ENCODE measurements around the gene SLC7A7.

SLC7A7 gene

GRCh38 chr14:22774011-22774706, 41.1 kb downstream of the SLC7A7 start:
- Histone ChIP-seq H3K4me3 (ENCODE audit: low read depth, low read length) (no peak overlapping the region), H3K9me3 (ENCODE audit: control insufficient read depth, insufficient read depth, low read depth, low read length) (no peaks in the 10 kb centered on the region), H3K27ac (ENCODE audit: extremely low read depth, low read depth, low read length) (no peak overlapping the region), H3K36me3 (ENCODE audit: control insufficient read depth in 2 of 2, insufficient read depth in 1 of 2, low read length in 2 of 2) (peaks cover 26 to 55% of the 10 kb centered on the region in 2 experiments), H3K4me1 (ENCODE audit: control insufficient read depth, insufficient read depth, low read length) (no peaks in the 10 kb centered on the region)
- ChIA-PET CTCF (interaction anchor here (0.7 to 1.8 kb wide), 8 partner anchors 8 to 217 kb away, joined by 3 to 14 read pairs (median 4); no protein-coding TSS in a partner anchor), POLR2A (interaction anchor here (0.6 to 1.1 kb wide), 2 partner anchors 17 to 52 kb away, joined by 3 to 4 read pairs; no protein-coding TSS in a partner anchor)
- TF ChIP-seq KLF17 (tag by site-specific recombination; IDR thresholded peaks at IDR 0.05) (no peak), ZNF2 (tag by site-specific recombination; IDR thresholded peaks at IDR 0.05) (no peak)

DNA sequence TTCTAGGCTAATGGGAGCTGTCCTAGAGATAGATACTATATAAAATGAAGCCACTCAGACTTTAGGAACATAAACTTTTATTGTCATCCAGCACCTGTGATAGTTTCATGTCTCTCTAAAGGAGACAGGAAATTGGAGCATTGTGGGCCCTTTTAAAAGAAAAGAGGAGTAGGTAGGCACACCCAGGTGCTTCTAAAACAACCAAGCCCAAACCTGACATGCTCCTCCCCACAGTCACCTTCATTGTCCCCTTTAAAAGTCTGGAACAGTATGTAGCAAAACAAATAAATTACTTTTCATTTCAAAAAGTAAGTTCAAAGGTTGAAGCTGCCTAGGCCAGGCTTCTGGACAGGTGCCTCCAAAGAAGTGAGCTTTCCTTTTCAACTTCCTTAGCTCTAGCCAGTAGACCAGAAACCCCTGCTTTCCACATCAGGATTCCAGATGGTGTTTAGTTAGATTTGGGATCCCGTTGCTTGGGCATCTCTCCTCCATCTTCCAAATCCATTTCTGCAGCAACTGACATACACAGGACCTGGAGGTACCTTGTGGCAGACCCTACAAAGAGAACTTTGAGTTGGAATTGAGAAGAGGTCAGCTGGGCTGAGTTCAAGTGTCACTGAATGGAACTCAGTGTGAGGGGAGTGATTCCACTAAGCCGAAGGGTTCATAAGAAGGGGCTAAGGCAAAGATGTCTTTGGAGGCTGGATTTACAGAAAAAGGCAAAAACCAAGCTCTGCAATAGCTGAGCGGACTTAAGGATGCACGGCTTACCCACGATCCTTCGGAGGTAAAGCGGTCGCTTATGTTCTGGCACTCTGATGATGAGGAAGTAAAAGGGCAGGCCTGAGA, 41.8 kb downstream of the SLC7A7 start:
- no peak overlapping the region for H3K27ac ChIP-seq (ENCODE audit: extremely low read depth, low read depth, low read length)
- no peaks in the 10 kb centered on the region; the same call in 1 of the 2 replicates for H3K4me1 ChIP-seq (ENCODE audit: control insufficient read depth, insufficient read depth, low read length)
- ChIA-PET CTCF (interaction anchor here (0.7 to 1.8 kb wide), 9 partner anchors 8 to 216 kb away, joined by 3 to 14 read pairs (median 3); no protein-coding TSS in a partner anchor), POLR2A (interaction anchor here (0.6 to 1.1 kb wide), 2 partner anchors 18 to 53 kb away, joined by 3 to 4 read pairs; no protein-coding TSS in a partner anchor)
- H3K4me3 ChIP-seq (ENCODE audit: low read depth, low read length): no peak overlapping the region
- H3K9me3 ChIP-seq (ENCODE audit: control insufficient read depth, insufficient read depth, low read depth, low read length): no peaks in the 10 kb centered on the region
- H3K36me3 ChIP-seq (ENCODE audit: control insufficient read depth in 2 of 2, insufficient read depth in 1 of 2, low read length in 2 of 2): peaks cover 34 to 61% of the 10 kb centered on the region in 2 experiments
- no peak for TF ChIP-seq ZBTB20 (tag by site-specific recombination; IDR thresholded peaks at IDR 0.05)
- no peak for TF ChIP-seq ZNF624 (tag by site-specific recombination; IDR thresholded peaks at IDR 0.05)
- TF ChIP-seq, protein P1, sequence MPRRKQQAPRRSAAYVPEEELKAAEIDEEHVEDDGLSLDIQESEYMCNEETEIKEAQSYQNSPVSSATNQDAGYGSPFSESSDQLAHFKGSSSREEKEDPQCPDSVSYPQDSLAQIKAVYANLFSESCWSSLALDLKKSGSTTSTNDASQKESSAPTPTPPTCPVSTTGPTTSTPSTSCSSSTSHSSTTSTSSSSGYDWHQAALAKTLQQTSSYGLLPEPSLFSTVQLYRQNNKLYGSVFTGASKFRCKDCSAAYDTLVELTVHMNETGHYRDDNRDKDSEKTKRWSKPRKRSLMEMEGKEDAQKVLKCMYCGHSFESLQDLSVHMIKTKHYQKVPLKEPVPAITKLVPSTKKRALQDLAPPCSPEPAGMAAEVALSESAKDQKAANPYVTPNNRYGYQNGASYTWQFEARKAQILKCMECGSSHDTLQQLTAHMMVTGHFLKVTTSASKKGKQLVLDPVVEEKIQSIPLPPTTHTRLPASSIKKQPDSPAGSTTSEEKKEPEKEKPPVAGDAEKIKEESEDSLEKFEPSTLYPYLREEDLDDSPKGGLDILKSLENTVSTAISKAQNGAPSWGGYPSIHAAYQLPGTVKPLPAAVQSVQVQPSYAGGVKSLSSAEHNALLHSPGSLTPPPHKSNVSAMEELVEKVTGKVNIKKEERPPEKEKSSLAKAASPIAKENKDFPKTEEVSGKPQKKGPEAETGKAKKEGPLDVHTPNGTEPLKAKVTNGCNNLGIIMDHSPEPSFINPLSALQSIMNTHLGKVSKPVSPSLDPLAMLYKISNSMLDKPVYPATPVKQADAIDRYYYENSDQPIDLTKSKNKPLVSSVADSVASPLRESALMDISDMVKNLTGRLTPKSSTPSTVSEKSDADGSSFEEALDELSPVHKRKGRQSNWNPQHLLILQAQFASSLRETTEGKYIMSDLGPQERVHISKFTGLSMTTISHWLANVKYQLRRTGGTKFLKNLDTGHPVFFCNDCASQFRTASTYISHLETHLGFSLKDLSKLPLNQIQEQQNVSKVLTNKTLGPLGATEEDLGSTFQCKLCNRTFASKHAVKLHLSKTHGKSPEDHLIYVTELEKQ (tag by site-specific recombination; IDR thresholded peaks at IDR 0.05; ENCODE audit: borderline replicate concordance): no peak
- no peak for TF ChIP-seq ELK4 (IDR thresholded peaks at IDR 0.05; ENCODE audit: borderline replicate concordance, low read depth, low read length)
- no peak for TF ChIP-seq ZNF501 (tag by site-specific recombination; IDR thresholded peaks at IDR 0.05)
- TF ChIP-seq, protein P2, sequence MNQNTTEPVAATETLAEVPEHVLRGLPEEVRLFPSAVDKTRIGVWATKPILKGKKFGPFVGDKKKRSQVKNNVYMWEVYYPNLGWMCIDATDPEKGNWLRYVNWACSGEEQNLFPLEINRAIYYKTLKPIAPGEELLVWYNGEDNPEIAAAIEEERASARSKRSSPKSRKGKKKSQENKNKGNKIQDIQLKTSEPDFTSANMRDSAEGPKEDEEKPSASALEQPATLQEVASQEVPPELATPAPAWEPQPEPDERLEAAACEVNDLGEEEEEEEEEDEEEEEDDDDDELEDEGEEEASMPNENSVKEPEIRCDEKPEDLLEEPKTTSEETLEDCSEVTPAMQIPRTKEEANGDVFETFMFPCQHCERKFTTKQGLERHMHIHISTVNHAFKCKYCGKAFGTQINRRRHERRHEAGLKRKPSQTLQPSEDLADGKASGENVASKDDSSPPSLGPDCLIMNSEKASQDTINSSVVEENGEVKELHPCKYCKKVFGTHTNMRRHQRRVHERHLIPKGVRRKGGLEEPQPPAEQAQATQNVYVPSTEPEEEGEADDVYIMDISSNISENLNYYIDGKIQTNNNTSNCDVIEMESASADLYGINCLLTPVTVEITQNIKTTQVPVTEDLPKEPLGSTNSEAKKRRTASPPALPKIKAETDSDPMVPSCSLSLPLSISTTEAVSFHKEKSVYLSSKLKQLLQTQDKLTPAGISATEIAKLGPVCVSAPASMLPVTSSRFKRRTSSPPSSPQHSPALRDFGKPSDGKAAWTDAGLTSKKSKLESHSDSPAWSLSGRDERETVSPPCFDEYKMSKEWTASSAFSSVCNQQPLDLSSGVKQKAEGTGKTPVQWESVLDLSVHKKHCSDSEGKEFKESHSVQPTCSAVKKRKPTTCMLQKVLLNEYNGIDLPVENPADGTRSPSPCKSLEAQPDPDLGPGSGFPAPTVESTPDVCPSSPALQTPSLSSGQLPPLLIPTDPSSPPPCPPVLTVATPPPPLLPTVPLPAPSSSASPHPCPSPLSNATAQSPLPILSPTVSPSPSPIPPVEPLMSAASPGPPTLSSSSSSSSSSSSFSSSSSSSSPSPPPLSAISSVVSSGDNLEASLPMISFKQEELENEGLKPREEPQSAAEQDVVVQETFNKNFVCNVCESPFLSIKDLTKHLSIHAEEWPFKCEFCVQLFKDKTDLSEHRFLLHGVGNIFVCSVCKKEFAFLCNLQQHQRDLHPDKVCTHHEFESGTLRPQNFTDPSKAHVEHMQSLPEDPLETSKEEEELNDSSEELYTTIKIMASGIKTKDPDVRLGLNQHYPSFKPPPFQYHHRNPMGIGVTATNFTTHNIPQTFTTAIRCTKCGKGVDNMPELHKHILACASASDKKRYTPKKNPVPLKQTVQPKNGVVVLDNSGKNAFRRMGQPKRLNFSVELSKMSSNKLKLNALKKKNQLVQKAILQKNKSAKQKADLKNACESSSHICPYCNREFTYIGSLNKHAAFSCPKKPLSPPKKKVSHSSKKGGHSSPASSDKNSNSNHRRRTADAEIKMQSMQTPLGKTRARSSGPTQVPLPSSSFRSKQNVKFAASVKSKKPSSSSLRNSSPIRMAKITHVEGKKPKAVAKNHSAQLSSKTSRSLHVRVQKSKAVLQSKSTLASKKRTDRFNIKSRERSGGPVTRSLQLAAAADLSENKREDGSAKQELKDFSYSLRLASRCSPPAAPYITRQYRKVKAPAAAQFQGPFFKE (tag by site-specific recombination; IDR thresholded peaks at IDR 0.05; ENCODE audit: borderline replicate concordance): no peak
- TF ChIP-seq ZNF311 (tag by site-specific recombination; IDR thresholded peaks at IDR 0.05; ENCODE audit: borderline replicate concordance): no peak
- TF ChIP-seq ZNF184 (tag by site-specific recombination; IDR thresholded peaks at IDR 0.05): no peak
- TF ChIP-seq ZBTB1 (tag by site-specific recombination; IDR thresholded peaks at IDR 0.05): no peak
- TF ChIP-seq ZNF114 (tag by site-specific recombination; IDR thresholded peaks at IDR 0.05): no peak
- TF ChIP-seq ZNF645 (tag by site-specific recombination; IDR thresholded peaks at IDR 0.05): no peak
